H1 (cell line): ENCODE data around the gene SPRN.

Experiments used
- ASH2L ChIP-seq: fragments of 200-600, 300-600 bp; sonication (generic); IDR thresholded peaks from one replicate; pipeline ENCODE4 v1.7.1; 2017; ENCODE audit warnings: low read length
- CHD2 ChIP-seq: IDR thresholded peaks from 2 replicates; pipeline ENCODE4 v1.6.1; 2012; ENCODE audit warnings: low read length, improper control_type of control experiment
- CTCF ChIP-seq, 3 experiments: IDR thresholded peaks; 1 replicate in 2 of 3; 2 replicates in 1 of 3; pipeline versions ENCODE4 v1.5.1 to v1.6.1; 2011; ENCODE audit warnings: low read length in 3 of 3, mild to moderate bottlenecking in 3 of 3, inconsistent platforms in 2 of 3, low read depth in 1 of 3, moderate library complexity in 1 of 3; ENCODE audit not compliant: insufficient read depth in 1 of 3; ENCODE audit errors: control extremely low read depth in 1 of 3
- EZH2 ChIP-seq: fragments of 200-600 bp; sonication (generic); IDR thresholded peaks from 2 replicates; pipeline ENCODE4 v1.7.1; 2012; ENCODE audit warnings: low read depth, mild to moderate bottlenecking, moderate library complexity, low read length, inconsistent platforms; ENCODE audit not compliant: severe bottlenecking
- POLR2A ChIP-seq, 2 experiments: IDR thresholded peaks; 1 replicate in 1 of 2; 2 replicates in 1 of 2; pipeline ENCODE4 v1.6.1; 2011; ENCODE audit warnings: low read depth in 2 of 2, low read length in 2 of 2, mild to moderate bottlenecking in 2 of 2; ENCODE audit errors: control extremely low read depth in 1 of 2
- POLR2AphosphoS5 ChIP-seq: IDR thresholded peaks from 2 replicates; pipeline ENCODE4 v1.6.1; 2011; ENCODE audit warnings: low read depth, low read length

- TF ChIP-seq POLR2AphosphoS5 (no peak), CTCF (IDR thresholded peaks at IDR 0.05; ENCODE audit: control extremely low read depth in 1 of 3, insufficient read depth in 1 of 3, low read depth in 1 of 3, low read length in 3 of 3) (no peak), CHD2 (no peak), EZH2 (no peak), ASH2L (no peak), POLR2A (IDR thresholded peaks at IDR 0.05; ENCODE audit: control extremely low read depth in 1 of 2, low read depth in 2 of 2, low read length in 2 of 2) (no peak)
Observed at GRCh38 chr10:133460208-133460769, 35.9 kb upstream of the SPRN start.
